Measurements from ENCODE around the gene IMPACT.

Gene IMPACT

GRCh38 chr18:24429188-24429587, 2.7 kb downstream of the IMPACT start:
- no peak for TF ChIP-seq EP300 (IDR thresholded peaks at IDR 0.05; ENCODE audit: borderline replicate concordance)
- no peak for TF ChIP-seq TCF12 (IDR thresholded peaks at IDR 0.05; ENCODE audit: low read depth)
- TF ChIP-seq CEBPB (IDR thresholded peaks at IDR 0.05) = no peak
- TF ChIP-seq ZBTB7A (IDR thresholded peaks at IDR 0.05; ENCODE audit: low read depth) = no peak
- TF ChIP-seq YY1 (IDR thresholded peaks at IDR 0.05; ENCODE audit: low read depth) = no peak
- TF ChIP-seq USF1 (IDR thresholded peaks at IDR 0.05) = no peak
- TF ChIP-seq EGR1 (IDR thresholded peaks at IDR 0.05) = no peak
- no peak for TF ChIP-seq NFIC (IDR thresholded peaks at IDR 0.05)
- TF ChIP-seq REST (IDR thresholded peaks at IDR 0.05; ENCODE audit: low read depth) = no peak
- no peak for TF ChIP-seq RAD21 (IDR thresholded peaks at IDR 0.05; ENCODE audit: low read depth)
- TF ChIP-seq MAX (IDR thresholded peaks at IDR 0.05) = no peak
- TF ChIP-seq CREB1 (IDR thresholded peaks at IDR 0.05; ENCODE audit: low read depth) = no peak

- TF ChIP-seq CEBPB (IDR thresholded peaks at IDR 0.05) = no peak
- no peak for TF ChIP-seq NFIC (IDR thresholded peaks at IDR 0.05)
- no peak for TF ChIP-seq REST (IDR thresholded peaks at IDR 0.05; ENCODE audit: low read depth)
- no peak for TF ChIP-seq FOXM1 (IDR thresholded peaks at IDR 0.05; ENCODE audit: borderline replicate concordance, low read depth)
- TF ChIP-seq CREB1 (IDR thresholded peaks at IDR 0.05; ENCODE audit: low read depth) = no peak
- no peak for TF ChIP-seq EGR1 (IDR thresholded peaks at IDR 0.05)
- no peak for TF ChIP-seq EP300 (IDR thresholded peaks at IDR 0.05; ENCODE audit: borderline replicate concordance)
- TF ChIP-seq MAX (IDR thresholded peaks at IDR 0.05) = no peak
- TF ChIP-seq TEAD4 (IDR thresholded peaks at IDR 0.05) = no peak
- no peak for TF ChIP-seq ZBTB7A (IDR thresholded peaks at IDR 0.05; ENCODE audit: low read depth)
- TF ChIP-seq YY1 (IDR thresholded peaks at IDR 0.05; ENCODE audit: low read depth) = no peak
- TF ChIP-seq TCF12 (IDR thresholded peaks at IDR 0.05; ENCODE audit: low read depth) = no peak
- no peak for TF ChIP-seq RAD21 (IDR thresholded peaks at IDR 0.05; ENCODE audit: low read depth)
Observed at GRCh38 chr18:24432618-24433017, 6.1 kb downstream of the IMPACT start.

- no peak for TF ChIP-seq TAF1 (IDR thresholded peaks at IDR 0.05; ENCODE audit: low read depth)
Observed at GRCh38 chr18:24436939-24437338, 10.5 kb downstream of the IMPACT start.

DNA sequence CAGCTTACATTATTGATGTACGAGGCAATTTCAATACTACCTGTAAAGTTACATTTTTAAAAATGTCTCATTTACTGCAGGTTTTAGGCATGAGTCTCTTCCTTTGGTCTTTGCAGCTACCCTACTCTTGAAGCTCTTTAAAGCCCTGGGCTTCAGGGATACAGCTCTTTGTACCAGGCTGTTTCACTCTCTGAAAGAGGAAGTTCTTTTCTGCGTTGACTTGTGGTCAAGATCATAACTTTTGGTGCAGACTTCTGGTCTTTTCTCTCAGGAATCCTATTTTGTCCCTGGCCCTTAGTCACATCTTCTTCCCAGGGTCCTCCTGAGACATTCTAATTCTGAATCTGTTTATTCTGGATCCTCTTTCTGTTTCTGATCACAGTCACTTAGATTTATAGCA, 17.4 kb downstream of the IMPACT start:
- TF ChIP-seq REST (IDR thresholded peaks at IDR 0.05; ENCODE audit: low read depth) (no peak), NFIC (IDR thresholded peaks at IDR 0.05) (no peak), TAF1 (IDR thresholded peaks at IDR 0.05; ENCODE audit: low read depth) (no peak), USF1 (IDR thresholded peaks at IDR 0.05) (no peak), CREB1 (IDR thresholded peaks at IDR 0.05; ENCODE audit: low read depth) (no peak), TCF12 (IDR thresholded peaks at IDR 0.05; ENCODE audit: low read depth) (no peak), EP300 (IDR thresholded peaks at IDR 0.05; ENCODE audit: borderline replicate concordance) (no peak), TEAD4 (IDR thresholded peaks at IDR 0.05) (no peak), YY1 (IDR thresholded peaks at IDR 0.05; ENCODE audit: low read depth) (no peak), EGR1 (IDR thresholded peaks at IDR 0.05) (no peak), CEBPB (IDR thresholded peaks at IDR 0.05) (no peak), FOXM1 (IDR thresholded peaks at IDR 0.05; ENCODE audit: borderline replicate concordance, low read depth) (no peak), MAX (IDR thresholded peaks at IDR 0.05) (no peak), ZBTB7A (IDR thresholded peaks at IDR 0.05; ENCODE audit: low read depth) (no peak), RAD21 (IDR thresholded peaks at IDR 0.05; ENCODE audit: low read depth) (no peak)

Data from Ishikawa (cell line).